Measurements from ENCODE around the gene MLST8.
A peak's percentile ranks its signal among the peaks of the same experiment; 100 is the strongest.
"Not testable (repeated sequence)": the region's sequence is repeated elsewhere in the genome, so short reads cannot be mapped to it uniquely, and the experiment has no call there.

Gene MLST8

GRCh38 chr16:2250652-2251295 is 45.5 kb downstream of the MLST8 start:
- DNase-seq = no peak

- DNase-seq = peak; percentile 46
These were observed 46.2 kb downstream of the MLST8 start, which contains the start of gene ECI1 for GRCh38 chr16:2251296-2252111. Gene ECI1, minus strand, starts transcription at chr16:2251587. Its CDS starts 21 bp downstream, at chr16:2251566.

- no peak for DNase-seq
These were observed 47.5 kb downstream of the MLST8 start for GRCh38 chr16:2252806-2253148.

- no peak for DNase-seq
These were observed 48.0 kb downstream of the MLST8 start for GRCh38 chr16:2253293-2253692.

- no peak for DNase-seq
These were observed 51.4 kb downstream of the MLST8 start for GRCh38 chr16:2256531-2257140.

- DNase-seq = no peak
These were observed 52.5 kb downstream of the MLST8 start for GRCh38 chr16:2257726-2258125.

DNA sequence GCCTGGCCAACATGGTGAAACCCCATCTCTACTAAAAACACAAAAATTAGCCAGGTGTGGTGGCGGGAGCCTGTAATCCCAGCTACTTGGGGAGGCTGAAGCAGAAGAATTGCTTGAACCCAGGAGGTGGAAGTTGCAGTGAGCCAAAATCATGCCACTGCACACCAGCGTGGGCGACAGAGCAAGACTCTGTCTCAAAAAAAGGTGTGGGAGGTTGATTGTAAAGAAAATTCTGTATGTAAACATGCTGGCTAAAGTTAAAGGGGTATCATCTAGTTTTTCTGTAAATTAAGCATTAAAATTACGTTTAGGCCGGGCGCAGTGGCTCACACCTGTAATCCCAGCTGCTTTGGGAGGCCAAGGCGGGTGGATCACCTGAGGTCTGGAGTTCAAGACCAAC is 53.3 kb downstream of the MLST8 start:
- not testable (repeated sequence) for DNase-seq

Data from NCI-H2081 treated with DMSO at 0.1 percent for 48 hours (cell line).